Stomach (tissue), 4 donors: ENCODE results near the gene SULT1A4.
"Not testable (repeated sequence)": the region's sequence is repeated elsewhere in the genome, so short reads cannot be mapped to it uniquely, and the experiment has no call there.

ENCODE experiments used
- EP300 ChIP-seq: sonication (generic); formaldehyde crosslinking; IDR thresholded peaks from one replicate; pipeline ENCODE4 v1.6.1; 2017; ENCODE audit warnings: antibody characterized with exemption
- POLR2A ChIP-seq, 4 donors: fragments of 450-650 bp; IDR thresholded peaks; one replicate each; pipeline ENCODE4 v1.6.1; 2016; ENCODE audit warnings: antibody characterized with exemption in 4 of 4, control low read depth in 2 of 4, mild to moderate bottlenecking in 1 of 4, moderate library complexity in 1 of 4
- POLR2AphosphoS5 ChIP-seq, 3 donors: sonication (generic); formaldehyde crosslinking; IDR thresholded peaks; one replicate each; pipeline ENCODE4 v1.6.1; 2016; ENCODE audit warnings: antibody characterized with exemption in 3 of 3
- TF ChIP-seq, protein P1 (sequence below), 7 experiments: fragments of 450-650 bp in 4 of 7; fragments of 200-600 bp in 3 of 7; sonication (generic) in 3 of 7; IDR thresholded peaks; one replicate each; pipeline ENCODE4 v1.5.1; 2016 to 2019; ENCODE audit warnings: antibody characterized with exemption in 7 of 7, control low read depth in 2 of 7, mild to moderate bottlenecking in 1 of 7

- TF ChIP-seq POLR2A (IDR thresholded peaks at IDR 0.05); EP300; POLR2AphosphoS5 (IDR thresholded peaks at IDR 0.05): not testable (repeated sequence)
- TF ChIP-seq, protein P1, sequence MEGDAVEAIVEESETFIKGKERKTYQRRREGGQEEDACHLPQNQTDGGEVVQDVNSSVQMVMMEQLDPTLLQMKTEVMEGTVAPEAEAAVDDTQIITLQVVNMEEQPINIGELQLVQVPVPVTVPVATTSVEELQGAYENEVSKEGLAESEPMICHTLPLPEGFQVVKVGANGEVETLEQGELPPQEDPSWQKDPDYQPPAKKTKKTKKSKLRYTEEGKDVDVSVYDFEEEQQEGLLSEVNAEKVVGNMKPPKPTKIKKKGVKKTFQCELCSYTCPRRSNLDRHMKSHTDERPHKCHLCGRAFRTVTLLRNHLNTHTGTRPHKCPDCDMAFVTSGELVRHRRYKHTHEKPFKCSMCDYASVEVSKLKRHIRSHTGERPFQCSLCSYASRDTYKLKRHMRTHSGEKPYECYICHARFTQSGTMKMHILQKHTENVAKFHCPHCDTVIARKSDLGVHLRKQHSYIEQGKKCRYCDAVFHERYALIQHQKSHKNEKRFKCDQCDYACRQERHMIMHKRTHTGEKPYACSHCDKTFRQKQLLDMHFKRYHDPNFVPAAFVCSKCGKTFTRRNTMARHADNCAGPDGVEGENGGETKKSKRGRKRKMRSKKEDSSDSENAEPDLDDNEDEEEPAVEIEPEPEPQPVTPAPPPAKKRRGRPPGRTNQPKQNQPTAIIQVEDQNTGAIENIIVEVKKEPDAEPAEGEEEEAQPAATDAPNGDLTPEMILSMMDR (IDR thresholded peaks at IDR 0.05), result not testable (repeated sequence)
Observed at GRCh38 chr16:29457660-29458059, 2.1 kb upstream of the SULT1A4 start.
